NCI-H2196 treated with DMSO at 0.1 percent for 48 hours (cell line): ENCODE results near the gene CA12.
"Not testable (repeated sequence)": the region's sequence is repeated elsewhere in the genome, so short reads cannot be mapped to it uniquely, and the experiment has no call there.

Experiments used
- DNase-seq: peaks from one replicate; lab custom pipeline; 2025; ENCODE audit not compliant: unreplicated experiment; lab: John Stamatoyannopoulos, UW

The CA12 gene

DNA sequence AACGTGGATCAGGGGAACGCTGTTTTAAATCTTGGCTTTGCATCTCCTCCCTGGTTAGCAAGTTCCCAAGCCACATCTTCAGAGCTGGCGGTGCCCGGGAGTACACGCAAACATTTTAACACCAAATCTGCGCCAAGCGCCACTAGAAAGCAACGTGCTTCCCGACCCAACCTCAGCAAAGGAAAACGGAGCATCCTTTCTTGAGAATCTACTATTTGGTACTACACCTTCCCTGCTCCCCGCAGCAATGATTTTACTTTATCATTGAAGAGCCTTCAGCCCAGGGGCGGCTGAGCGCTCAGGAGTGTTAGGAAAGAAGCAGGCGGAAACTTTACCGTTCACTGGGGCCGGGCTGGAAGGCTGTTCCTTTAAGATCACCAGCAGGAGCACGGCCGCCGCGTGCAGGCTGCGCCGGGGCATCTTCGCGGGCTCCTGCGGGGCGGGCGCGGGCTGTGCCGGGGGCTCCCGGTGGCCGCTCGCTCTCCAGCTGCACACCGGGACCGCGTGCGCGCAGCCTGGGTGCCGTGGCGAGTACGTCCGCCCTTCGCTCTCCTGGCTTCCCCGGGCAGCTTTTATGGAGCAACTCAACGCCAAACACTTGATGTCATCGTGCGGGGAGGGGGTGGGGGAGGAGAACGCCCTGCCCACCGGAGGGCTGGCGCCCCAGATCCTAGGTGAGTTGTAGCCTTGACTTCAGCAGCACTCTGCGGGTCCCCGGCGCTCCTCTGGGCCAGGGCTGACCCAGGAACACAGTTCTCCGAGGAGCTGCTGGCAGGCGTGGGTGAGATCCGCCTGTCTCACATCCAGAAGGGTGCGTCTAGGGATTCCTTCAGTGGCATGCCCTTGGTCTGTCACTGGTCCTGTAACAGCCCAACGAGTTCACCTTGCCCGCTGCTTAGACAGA lies at the start of gene CA12:
CA12 (minus strand) TSS at position 546 of the 904 bp plus-strand sequence; CDS start at position 420, 126 bp downstream.
- DNase-seq, result no peak

- DNase-seq, result no peak
These were observed 49.3 kb upstream of the CA12 start for GRCh38 chr15:63430766-63431451.

GRCh38 chr15:63426552-63426951 lies 44.9 kb upstream of the CA12 start:
- no peak for DNase-seq

GRCh38 chr15:63425426-63425985 lies 43.9 kb upstream of the CA12 start:
- DNase-seq, result no peak

DNA sequence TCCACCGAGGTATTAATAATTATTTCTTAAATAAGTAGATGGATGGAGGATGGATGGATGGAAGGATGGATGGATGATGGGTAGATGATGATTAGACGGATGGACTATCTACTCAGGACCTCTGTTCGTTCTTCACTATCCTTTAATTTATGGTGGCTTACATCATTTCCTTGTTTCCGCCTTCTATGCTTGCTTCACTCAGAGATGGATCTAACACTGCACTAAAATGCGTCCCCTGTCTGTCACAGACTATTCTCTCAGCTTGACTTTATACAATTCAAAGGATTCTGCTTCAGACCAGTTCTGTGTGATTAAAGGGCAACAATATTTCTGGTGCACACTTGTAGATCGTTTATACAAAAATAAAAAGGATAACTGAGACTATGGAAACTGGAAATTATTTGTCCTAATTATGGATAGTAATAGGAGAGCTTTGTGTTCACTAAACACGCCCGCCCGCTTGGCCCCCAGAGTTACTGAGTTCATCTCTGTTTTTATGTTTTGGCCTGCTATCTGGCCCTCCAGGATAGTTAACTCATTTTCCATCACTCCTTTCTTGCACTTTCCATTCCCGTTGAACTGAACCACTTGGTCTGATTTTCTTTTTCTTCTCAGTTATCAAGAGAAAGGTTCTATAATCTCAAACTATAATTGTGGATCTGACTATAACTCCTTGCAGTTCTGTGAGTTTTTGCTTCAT lies 41.4 kb upstream of the CA12 start:
- DNase-seq, result no peak

DNA sequence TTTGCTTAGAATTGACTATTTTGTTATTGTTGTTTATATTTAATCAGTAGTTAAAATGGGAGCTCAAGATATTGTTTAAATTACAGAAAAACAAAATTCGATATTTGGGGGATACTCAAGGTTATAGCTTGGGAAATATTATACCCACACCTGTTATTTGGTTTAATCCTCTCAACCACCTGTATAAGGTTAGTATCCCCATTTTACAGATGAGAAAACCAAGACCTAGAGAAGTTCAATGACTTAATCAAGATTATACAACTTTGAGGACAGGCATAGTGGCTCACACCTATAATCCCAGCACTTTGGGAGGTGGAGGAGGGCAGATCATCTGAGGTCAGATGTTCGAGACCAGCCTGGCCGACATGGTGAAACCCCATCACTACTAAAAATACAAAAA lies 39.8 kb upstream of the CA12 start:
- no peak for DNase-seq

GRCh38 chr15:63420333-63420747 lies 38.7 kb upstream of the CA12 start:
- no peak for DNase-seq

DNA sequence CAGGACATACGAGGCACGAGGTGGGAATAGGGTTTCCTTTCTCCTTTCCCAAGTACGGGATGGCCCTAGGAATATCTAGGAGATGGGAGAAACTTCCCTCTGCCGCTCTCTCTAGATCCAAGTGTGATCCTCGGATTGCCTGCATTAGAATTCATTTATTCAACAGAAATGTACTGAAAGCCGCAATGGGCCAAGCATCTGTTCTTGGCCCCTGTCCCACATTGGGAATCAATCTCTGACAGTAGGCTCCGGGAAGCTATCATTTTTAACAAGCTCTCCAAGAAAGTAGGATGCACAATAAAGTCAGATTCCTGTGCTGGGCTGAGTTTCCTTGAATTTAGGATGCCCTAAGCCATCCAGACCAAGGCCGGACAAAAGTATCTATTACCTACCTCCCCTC lies 37.2 kb upstream of the CA12 start:
- DNase-seq, result no peak

GRCh38 chr15:63417721-63418120 lies 36.1 kb upstream of the CA12 start:
- DNase-seq, result no peak

GRCh38 chr15:63417274-63417673 lies 35.6 kb upstream of the CA12 start:
- DNase-seq, result not testable (repeated sequence)

- DNase-seq, result no peak
These were observed 33.0 kb upstream of the CA12 start for GRCh38 chr15:63414474-63415120.

DNA sequence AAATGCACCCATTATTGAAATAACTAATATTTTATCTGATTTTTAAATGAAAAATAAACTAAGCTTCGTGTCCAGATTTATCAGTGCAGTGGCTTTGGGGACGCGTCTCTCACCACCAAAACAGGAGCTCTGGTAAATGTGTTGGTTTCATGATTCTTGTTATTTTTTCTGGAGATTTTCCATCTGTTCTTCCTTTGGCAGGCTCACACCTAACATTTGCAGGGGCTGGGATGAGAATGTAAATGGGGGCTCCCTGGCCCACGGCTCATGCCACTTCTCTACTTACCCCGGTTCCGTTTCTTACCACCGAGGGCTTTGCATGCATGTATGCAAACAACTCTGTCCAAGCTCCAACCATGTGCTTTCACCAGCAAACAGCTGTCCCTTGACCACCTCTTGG lies 30.9 kb upstream of the CA12 start:
- no peak for DNase-seq

DNA sequence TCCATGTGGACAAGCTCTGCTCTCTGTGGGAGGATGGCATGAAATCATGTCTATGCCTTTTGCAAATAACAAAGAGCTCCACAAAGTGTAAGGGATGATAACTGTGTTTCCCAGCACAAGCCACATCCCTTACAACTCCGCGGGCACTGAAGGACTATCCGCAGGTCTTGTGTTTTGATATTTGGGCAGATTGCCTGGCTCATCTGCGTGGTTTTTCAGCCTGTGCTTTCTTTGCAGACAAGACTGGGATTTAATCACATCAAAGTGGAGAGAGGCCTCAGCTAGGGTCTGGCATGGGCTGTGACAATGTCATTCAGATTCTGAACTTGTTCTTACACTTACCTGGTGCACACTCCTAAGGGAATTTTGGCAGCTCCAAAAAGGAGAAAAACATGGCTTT lies 30.2 kb upstream of the CA12 start:
- no peak for DNase-seq

GRCh38 chr15:63409179-63409578 lies 27.5 kb upstream of the CA12 start:
- DNase-seq, result no peak

GRCh38 chr15:63408524-63408923 lies 26.9 kb upstream of the CA12 start:
- no peak for DNase-seq

DNA sequence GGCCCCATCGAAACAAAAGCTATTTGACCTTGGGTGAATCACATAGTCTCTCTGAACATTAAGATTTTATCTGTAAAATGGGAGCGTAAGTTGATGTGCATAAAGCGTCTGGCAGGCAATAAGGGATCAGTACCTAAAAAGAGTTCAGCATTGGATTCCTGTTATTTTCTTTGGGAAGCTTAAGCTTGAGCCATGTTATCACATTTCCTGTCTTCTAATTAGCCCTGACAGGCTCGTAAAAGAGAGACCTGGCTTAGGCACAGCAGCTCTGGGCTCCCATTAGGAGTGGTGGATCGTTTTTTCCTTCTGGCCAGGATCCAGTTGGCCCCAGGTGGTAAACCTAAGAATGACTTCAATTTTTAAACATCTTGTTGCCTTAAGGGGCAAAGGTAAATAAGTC lies 26.0 kb upstream of the CA12 start:
- peak; percentile 23 for DNase-seq

DNA sequence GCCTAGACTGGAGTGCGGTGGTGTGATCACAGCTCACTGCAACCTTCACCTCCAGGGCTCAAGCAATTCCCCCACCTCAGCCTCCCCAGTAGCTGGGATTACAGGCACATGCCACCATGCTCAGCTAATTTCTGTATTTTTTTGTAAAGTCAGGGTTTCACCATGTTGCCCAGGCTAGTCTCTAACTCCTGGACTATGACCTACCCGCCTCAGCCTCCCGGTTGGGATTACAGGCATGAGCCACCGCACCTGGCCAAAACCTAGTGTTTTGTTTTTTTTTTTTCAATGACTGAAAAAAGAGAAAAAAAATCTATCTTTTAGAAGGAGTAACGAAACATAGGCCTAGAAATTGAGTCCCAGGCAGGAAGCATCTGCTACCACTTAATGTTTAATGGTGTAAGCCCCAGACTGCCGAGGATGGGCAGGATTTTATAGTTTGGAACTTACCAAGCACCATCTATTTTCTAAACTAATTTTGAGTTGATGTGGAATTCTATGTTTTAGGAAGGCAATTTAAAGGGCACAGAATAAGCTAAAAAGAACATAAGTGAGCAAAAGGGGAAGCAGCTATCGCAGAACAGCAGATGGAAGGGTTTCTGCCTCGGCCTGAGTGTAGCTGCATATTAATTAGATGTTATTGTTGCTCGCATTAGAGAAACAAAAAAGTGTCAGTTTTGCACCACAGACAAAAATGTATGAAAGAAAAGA lies 24.2 kb upstream of the CA12 start:
- DNase-seq, result no peak

DNA sequence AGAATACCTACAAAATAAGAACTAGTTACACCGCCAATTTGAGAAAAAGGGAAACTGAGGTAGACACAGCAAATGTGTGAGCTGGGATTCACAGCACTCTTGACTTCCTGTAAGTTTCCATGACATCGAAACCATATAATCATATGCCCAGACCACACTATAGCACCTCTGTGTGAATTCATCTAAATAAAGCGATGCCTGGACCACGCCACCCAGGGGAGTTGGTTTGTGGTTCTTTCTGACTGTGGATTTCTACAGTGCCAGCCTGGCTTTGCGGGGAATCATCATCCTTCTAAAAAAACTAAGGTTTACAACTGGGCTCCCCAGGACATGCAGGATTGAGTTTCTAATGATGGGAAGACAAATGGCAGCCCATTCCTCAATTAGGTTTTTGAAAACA lies 23.5 kb upstream of the CA12 start:
- no peak for DNase-seq

DNA sequence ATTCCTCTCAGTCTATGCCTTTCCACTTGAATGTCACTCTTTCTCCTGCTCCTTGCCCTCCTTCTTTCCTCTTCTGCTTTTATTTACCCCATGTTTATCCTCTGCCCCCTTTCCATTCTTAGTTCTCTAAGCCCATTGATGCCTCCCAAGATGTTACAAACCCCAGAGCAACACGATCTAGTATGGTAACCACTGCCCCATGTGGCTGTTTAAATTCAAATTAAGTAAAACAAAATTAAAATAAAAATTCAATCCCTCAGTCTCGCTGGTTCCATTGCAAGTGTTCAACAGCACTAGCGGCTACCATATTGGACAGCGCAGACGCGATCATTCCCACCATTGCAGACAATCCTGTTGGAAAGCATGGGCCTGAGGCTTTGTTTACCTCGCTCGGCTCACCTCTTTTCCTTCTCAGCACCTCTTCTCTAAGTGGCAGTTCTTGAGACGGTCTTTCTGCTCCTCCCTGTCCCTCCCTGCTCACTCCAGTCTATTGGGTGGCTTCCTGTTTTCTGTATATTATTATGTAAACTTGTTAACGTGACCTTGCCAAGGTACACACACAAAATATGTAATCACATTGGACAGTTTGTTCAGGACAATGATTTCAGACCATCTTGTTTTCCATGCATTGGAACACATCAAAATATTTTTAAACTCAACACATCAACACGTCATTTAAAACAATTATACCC lies 21.8 kb upstream of the CA12 start:
- no peak for DNase-seq
